ENCODE results near the gene PIGN. TPM values are rescaled to one million over a fixed set of nuclear protein-coding genes. Genes with fewer than 3 reads are reported as not detected.
A peak's percentile ranks its signal among the peaks of the same experiment; 100 is the strongest.

PIGN gene
- total RNA-seq, 4 donors from 2014 or later, result 26.1 to 48.8 (median 34.6) TPM

- no peak for DNase-seq
- H3K27ac ChIP-seq, result peak overlapping the region in 3 of 4 donors; percentile 23 to 82 (median 77)
- no peaks in the 10 kb centered on the region for H3K9me3 ChIP-seq
- WGBS, 2 donors, result 27 to 44% methylated on average over 1 of the region's 1 CpG
- peaks cover 12 to 80% (median 13%) of the 10 kb centered on the region in 3 donors for H3K4me1 ChIP-seq
- no peak for TF ChIP-seq POLR2A (IDR thresholded peaks at IDR 0.05)
- TF ChIP-seq, protein P1, sequence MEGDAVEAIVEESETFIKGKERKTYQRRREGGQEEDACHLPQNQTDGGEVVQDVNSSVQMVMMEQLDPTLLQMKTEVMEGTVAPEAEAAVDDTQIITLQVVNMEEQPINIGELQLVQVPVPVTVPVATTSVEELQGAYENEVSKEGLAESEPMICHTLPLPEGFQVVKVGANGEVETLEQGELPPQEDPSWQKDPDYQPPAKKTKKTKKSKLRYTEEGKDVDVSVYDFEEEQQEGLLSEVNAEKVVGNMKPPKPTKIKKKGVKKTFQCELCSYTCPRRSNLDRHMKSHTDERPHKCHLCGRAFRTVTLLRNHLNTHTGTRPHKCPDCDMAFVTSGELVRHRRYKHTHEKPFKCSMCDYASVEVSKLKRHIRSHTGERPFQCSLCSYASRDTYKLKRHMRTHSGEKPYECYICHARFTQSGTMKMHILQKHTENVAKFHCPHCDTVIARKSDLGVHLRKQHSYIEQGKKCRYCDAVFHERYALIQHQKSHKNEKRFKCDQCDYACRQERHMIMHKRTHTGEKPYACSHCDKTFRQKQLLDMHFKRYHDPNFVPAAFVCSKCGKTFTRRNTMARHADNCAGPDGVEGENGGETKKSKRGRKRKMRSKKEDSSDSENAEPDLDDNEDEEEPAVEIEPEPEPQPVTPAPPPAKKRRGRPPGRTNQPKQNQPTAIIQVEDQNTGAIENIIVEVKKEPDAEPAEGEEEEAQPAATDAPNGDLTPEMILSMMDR (IDR thresholded peaks at IDR 0.05), result no peak
- no peaks in the 10 kb centered on the region for H3K27me3 ChIP-seq
- H3K36me3 ChIP-seq, result no peaks in the 10 kb centered on the region
- intact Hi-C loops (cut with DNase I), result no loop called here
- H3K4me3 ChIP-seq, result no peak overlapping the region
Observed at GRCh38 chr18:62201870-62202269, 15.0 kb upstream of the PIGN start.

DNA sequence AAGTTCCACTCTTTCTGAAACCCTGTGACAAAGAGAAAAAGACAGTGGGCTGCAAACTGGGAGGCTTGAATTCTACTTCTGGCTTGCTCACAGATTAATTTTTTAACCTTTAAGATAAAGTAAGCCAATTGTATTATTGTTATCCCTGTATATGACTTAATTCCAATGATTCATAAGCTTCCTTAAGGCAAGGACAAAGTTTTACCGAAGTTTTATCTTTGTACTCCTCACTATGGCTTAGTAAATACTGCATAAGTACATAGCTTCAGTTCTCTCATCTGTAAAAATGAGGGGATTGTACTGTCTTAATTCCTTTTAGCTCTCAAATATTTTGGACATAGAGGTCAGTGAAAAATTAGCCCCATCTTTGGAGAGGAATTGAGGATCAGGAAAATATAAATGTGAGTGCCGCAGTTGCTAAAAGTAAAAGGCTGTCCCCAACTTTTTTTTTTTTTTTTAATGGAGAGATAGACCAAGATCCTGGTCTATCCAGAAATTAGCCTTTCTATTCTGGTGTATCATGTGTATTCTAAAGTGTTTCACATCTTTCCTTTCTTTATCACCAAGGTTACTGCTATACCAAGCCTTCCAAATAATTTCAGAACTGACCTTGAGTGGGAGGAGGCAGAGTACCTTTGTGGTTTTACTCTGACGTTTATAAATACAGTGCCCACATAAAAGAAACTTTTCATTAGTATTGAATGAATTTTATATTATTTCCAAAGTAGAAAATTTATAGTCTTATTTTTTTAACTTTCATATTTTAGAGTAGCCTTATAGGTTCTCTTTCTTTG lies 13.5 kb upstream of the PIGN start:
- WGBS, 2 donors, result 50 to 55% methylated on average over 3 of the region's 3 CpGs
- intact Hi-C loops (cut with DNase I), result no loop called here
- TF ChIP-seq, protein P1 (IDR thresholded peaks at IDR 0.05), result no peak
- TF ChIP-seq POLR2A (IDR thresholded peaks at IDR 0.05), result no peak
- DNase-seq, result no peak
- no peak overlapping the region for H3K4me3 ChIP-seq
- H3K27ac ChIP-seq, result peak overlapping the region; percentile 12 to 82 (median 64)
- H3K27me3 ChIP-seq, result no peaks in the 10 kb centered on the region
- peaks cover 12 to 77% (median 13%) of the 10 kb centered on the region in 3 donors for H3K4me1 ChIP-seq
- no peaks in the 10 kb centered on the region for H3K36me3 ChIP-seq
- H3K9me3 ChIP-seq, result no peaks in the 10 kb centered on the region

DNA sequence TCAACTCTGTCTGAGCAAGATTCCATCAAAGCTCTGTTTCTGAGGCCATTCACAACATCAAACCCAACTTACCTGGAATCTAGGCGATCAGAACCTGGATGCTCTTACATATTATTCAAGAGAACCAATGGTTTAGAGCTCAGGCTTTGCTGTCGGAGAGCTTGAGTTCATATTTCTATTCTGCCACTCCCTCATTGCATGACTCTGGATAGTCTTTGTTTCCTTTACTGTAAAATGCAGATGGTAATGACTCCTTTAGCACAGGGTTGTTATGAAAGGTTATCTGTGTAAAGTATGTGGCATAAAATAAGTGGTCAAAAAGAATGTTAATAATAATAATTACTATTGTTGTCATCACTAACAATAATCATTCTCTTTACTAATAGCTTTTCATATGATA lies 12.8 kb upstream of the PIGN start:
- H3K4me1 ChIP-seq, result peaks cover 12 to 76% (median 13%) of the 10 kb centered on the region in 3 donors
- 79 to 87% methylated on average over 2 of the region's 2 CpGs for WGBS, 2 donors
- H3K4me3 ChIP-seq, result no peak overlapping the region
- H3K9me3 ChIP-seq, result no peaks in the 10 kb centered on the region
- TF ChIP-seq, protein P1 (IDR thresholded peaks at IDR 0.05), result no peak
- TF ChIP-seq POLR2A (IDR thresholded peaks at IDR 0.05), result no peak
- no peak for DNase-seq
- intact Hi-C loops (cut with DNase I), result no loop called here
- no peaks in the 10 kb centered on the region for H3K36me3 ChIP-seq
- H3K27me3 ChIP-seq, result no peaks in the 10 kb centered on the region
- H3K27ac ChIP-seq, result peak overlapping the region; percentile 12 to 82 (median 64)

DNA sequence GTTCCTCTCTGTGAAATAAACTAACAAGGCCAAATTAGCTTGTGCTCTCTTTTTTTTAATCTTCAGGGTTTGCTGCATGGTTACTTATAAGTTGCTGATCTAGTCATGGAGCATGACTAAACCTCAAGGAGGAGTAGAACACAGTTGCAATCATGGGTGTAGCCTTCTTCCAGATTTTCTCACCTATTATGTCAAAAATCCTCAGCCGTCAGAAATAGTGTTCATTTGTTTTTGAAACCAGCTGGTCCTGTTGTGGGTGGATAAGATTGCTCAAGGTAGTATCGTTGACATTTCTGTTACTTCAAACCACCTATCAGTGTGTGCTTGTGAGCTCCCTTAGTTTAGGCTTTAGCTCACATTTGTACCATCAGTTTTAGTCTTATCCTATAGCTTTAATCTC lies 11.4 kb upstream of the PIGN start:
- no peak for DNase-seq
- Histone ChIP-seq H3K4me3 (no peak overlapping the region), H3K4me1 (peaks cover 12 to 85% (median 13%) of the 10 kb centered on the region in 3 donors), H3K9me3 (no peaks in the 10 kb centered on the region), H3K27me3 (no peaks in the 10 kb centered on the region), H3K36me3 (no peaks in the 10 kb centered on the region), H3K27ac (peak overlapping the region; percentile 37 to 82 (median 64))
- intact Hi-C loops (cut with DNase I), result no loop called here
- no peak for TF ChIP-seq POLR2A (IDR thresholded peaks at IDR 0.05)
- TF ChIP-seq, protein P1 (IDR thresholded peaks at IDR 0.05), result no peak
- 32 to 33% methylated on average over 2 of the region's 2 CpGs for WGBS, 2 donors

- intact Hi-C loops (cut with DNase I), result no loop called here
Observed at GRCh38 chr18:62196980-62197379, 10.1 kb upstream of the PIGN start.

More at GRCh38 chr18:62196980-62197379, 10.1 kb upstream of the PIGN start:
- TF ChIP-seq, protein P1 (IDR thresholded peaks at IDR 0.05), result no peak
- no peak for TF ChIP-seq POLR2A (IDR thresholded peaks at IDR 0.05)
- no peaks in the 10 kb centered on the region for H3K9me3 ChIP-seq
- no peaks in the 10 kb centered on the region for H3K27me3 ChIP-seq
- no peak overlapping the region for H3K4me3 ChIP-seq
- H3K27ac ChIP-seq, result peak overlapping the region in 3 of 4 donors; percentile 52 to 79 (median 59)
- H3K36me3 ChIP-seq, result no peaks in the 10 kb centered on the region
- DNase-seq, result no peak
- peaks cover 6 to 77% (median 19%) of the 10 kb centered on the region in 3 donors for H3K4me1 ChIP-seq

All from esophagus squamous epithelium (tissue), 5 donors.